ENCODE measurements around the gene RSPO1. TPM values are rescaled to one million over a fixed set of nuclear protein-coding genes. Genes with fewer than 3 reads are reported as not detected.

Gene RSPO1
- total and polyA plus RNA-seq, 11 donors = 13.2 TPM; not detected in 10

- no peak for DNase-seq
- WGBS, 4 donors = 35 to 53% (median 47%) methylated on average over 7 to 9 of the region's 9 CpGs
- Histone ChIP-seq H3K27ac (no peak overlapping the region), H3K4me3 (no peak overlapping the region), H3K9me3 (no peaks in the 10 kb centered on the region), H3K4me1 (peaks cover 0 to 4% (median 0%) of the 10 kb centered on the region in 12 donors), H3K36me3 (no peaks in the 10 kb centered on the region), H3K27me3 (peaks cover 0 to 45% (median 5%) of the 10 kb centered on the region in 9 donors)
- no peak for ATAC-seq
- intact Hi-C loops (cut with DNase I) = no loop called here
- TF ChIP-seq POLR2A (IDR thresholded peaks at IDR 0.05) (no peak), CTCF (IDR thresholded peaks at IDR 0.05) (no peak)
Observed at GRCh38 chr1:37672136-37672870, 37.6 kb upstream of the RSPO1 start.

- WGBS, 4 donors = 72 to 84% (median 72%) methylated on average over 6 of the region's 6 CpGs
- H3K27me3 ChIP-seq = peaks cover 0 to 45% (median 5%) of the 10 kb centered on the region in 9 donors
- intact Hi-C loops (cut with DNase I) = no loop called here
Observed at GRCh38 chr1:37671261-37671660, 36.6 kb upstream of the RSPO1 start.

GRCh38 chr1:37670133-37670532, 35.4 kb upstream of the RSPO1 start:
- H3K36me3 ChIP-seq = no peaks in the 10 kb centered on the region
- H3K9me3 ChIP-seq = no peaks in the 10 kb centered on the region
- no peak overlapping the region for H3K4me3 ChIP-seq
- WGBS, 4 donors = 46 to 57% (median 52%) methylated on average over 2 of the region's 2 CpGs
- peaks cover 0 to 45% (median 5%) of the 10 kb centered on the region in 9 donors for H3K27me3 ChIP-seq
- ATAC-seq (no peak), DNase-seq (no peak)
- no peaks in the 10 kb centered on the region for H3K4me1 ChIP-seq
- H3K27ac ChIP-seq = no peak overlapping the region
- intact Hi-C loops (cut with DNase I) = no loop called here
- TF ChIP-seq POLR2A (IDR thresholded peaks at IDR 0.05) (no peak), CTCF (IDR thresholded peaks at IDR 0.05) (no peak)

More at GRCh38 chr1:37671261-37671660, 36.6 kb upstream of the RSPO1 start:
- TF ChIP-seq CTCF (IDR thresholded peaks at IDR 0.05) (no peak), POLR2A (IDR thresholded peaks at IDR 0.05) (no peak)
- Histone ChIP-seq H3K4me3 (no peak overlapping the region), H3K4me1 (peaks cover 0 to 4% (median 0%) of the 10 kb centered on the region in 12 donors), H3K36me3 (no peaks in the 10 kb centered on the region), H3K27ac (no peak overlapping the region), H3K9me3 (no peaks in the 10 kb centered on the region)
- DNase-seq = no peak
- no peak for ATAC-seq

GRCh38 chr1:37667023-37667671, 32.5 kb upstream of the RSPO1 start:
- H3K36me3 ChIP-seq = no peaks in the 10 kb centered on the region
- H3K27me3 ChIP-seq = peaks cover 0 to 53% (median 5%) of the 10 kb centered on the region in 9 donors
- ATAC-seq = no peak
- intact Hi-C loops (cut with DNase I) = no loop called here
- no peaks in the 10 kb centered on the region for H3K9me3 ChIP-seq
- TF ChIP-seq CTCF (IDR thresholded peaks at IDR 0.05) = no peak
- TF ChIP-seq POLR2A (IDR thresholded peaks at IDR 0.05) = no peak
- no peak overlapping the region for H3K4me3 ChIP-seq
- H3K27ac ChIP-seq = no peak overlapping the region
- no peaks in the 10 kb centered on the region for H3K4me1 ChIP-seq
- no peak for DNase-seq
- 57 to 63% (median 57%) methylated on average over 11 to 17 of the region's 17 CpGs for WGBS, 4 donors
